ENCODE measurements around the gene FHAD1.

FHAD1 gene

GRCh38 chr1:15245593-15246360 lies 1.2 kb upstream of the FHAD1 start:
- peak; percentile 81 for DNase-seq (ENCODE audit: low read depth)
- no peak overlapping the region for H3K4me3 ChIP-seq (replicated peaks; ENCODE audit: low read depth, low read length)
- TF ChIP-seq, protein P1, sequence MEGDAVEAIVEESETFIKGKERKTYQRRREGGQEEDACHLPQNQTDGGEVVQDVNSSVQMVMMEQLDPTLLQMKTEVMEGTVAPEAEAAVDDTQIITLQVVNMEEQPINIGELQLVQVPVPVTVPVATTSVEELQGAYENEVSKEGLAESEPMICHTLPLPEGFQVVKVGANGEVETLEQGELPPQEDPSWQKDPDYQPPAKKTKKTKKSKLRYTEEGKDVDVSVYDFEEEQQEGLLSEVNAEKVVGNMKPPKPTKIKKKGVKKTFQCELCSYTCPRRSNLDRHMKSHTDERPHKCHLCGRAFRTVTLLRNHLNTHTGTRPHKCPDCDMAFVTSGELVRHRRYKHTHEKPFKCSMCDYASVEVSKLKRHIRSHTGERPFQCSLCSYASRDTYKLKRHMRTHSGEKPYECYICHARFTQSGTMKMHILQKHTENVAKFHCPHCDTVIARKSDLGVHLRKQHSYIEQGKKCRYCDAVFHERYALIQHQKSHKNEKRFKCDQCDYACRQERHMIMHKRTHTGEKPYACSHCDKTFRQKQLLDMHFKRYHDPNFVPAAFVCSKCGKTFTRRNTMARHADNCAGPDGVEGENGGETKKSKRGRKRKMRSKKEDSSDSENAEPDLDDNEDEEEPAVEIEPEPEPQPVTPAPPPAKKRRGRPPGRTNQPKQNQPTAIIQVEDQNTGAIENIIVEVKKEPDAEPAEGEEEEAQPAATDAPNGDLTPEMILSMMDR (IDR thresholded peaks at IDR 0.05; ENCODE audit: low read length, missing control alignments): no peak

- no peak overlapping the region for H3K4me3 ChIP-seq (replicated peaks; ENCODE audit: low read depth, low read length)
- no peak for DNase-seq (ENCODE audit: low read depth)
- TF ChIP-seq, protein P1 (IDR thresholded peaks at IDR 0.05; ENCODE audit: low read length, missing control alignments): no peak
These were observed 1.2 kb downstream of the FHAD1 start for GRCh38 chr1:15248216-15248615.

GRCh38 chr1:15249081-15249480 lies 2.1 kb downstream of the FHAD1 start:
- TF ChIP-seq, protein P1 (IDR thresholded peaks at IDR 0.05; ENCODE audit: low read length, missing control alignments): no peak
- no peak for DNase-seq (ENCODE audit: low read depth)
- no peak overlapping the region for H3K4me3 ChIP-seq (replicated peaks; ENCODE audit: low read depth, low read length)

GRCh38 chr1:15251857-15252835 lies 5.1 kb downstream of the FHAD1 start:
- TF ChIP-seq, protein P1 (IDR thresholded peaks at IDR 0.05; ENCODE audit: low read length, missing control alignments): no peak
- H3K4me3 ChIP-seq (replicated peaks; ENCODE audit: low read depth, low read length): no peak overlapping the region
- DNase-seq (ENCODE audit: low read depth): no peak

- DNase-seq (ENCODE audit: low read depth): no peak
- no peak overlapping the region for H3K4me3 ChIP-seq (replicated peaks; ENCODE audit: low read depth, low read length)
- TF ChIP-seq, protein P1 (IDR thresholded peaks at IDR 0.05; ENCODE audit: low read length, missing control alignments): no peak
These were observed 7.5 kb downstream of the FHAD1 start for GRCh38 chr1:15254559-15254958.

GRCh38 chr1:15255582-15256149 lies 8.6 kb downstream of the FHAD1 start:
- TF ChIP-seq, protein P1 (IDR thresholded peaks at IDR 0.05; ENCODE audit: low read length, missing control alignments): no peak
- DNase-seq (ENCODE audit: low read depth): no peak
- no peak overlapping the region for H3K4me3 ChIP-seq (replicated peaks; ENCODE audit: low read depth, low read length)
